HG02678 (cell line): Measurements from ENCODE around the gene TEX22.

Experiments used
- ATAC-seq: cut with Tn5 transposase; IDR thresholded peaks from one replicate; pipeline ENCODE4 v1.9.1; 2021; ENCODE audit warnings: mild to moderate bottlenecking, moderate library complexity; ENCODE audit not compliant: unreplicated experiment

TEX22 gene

DNA sequence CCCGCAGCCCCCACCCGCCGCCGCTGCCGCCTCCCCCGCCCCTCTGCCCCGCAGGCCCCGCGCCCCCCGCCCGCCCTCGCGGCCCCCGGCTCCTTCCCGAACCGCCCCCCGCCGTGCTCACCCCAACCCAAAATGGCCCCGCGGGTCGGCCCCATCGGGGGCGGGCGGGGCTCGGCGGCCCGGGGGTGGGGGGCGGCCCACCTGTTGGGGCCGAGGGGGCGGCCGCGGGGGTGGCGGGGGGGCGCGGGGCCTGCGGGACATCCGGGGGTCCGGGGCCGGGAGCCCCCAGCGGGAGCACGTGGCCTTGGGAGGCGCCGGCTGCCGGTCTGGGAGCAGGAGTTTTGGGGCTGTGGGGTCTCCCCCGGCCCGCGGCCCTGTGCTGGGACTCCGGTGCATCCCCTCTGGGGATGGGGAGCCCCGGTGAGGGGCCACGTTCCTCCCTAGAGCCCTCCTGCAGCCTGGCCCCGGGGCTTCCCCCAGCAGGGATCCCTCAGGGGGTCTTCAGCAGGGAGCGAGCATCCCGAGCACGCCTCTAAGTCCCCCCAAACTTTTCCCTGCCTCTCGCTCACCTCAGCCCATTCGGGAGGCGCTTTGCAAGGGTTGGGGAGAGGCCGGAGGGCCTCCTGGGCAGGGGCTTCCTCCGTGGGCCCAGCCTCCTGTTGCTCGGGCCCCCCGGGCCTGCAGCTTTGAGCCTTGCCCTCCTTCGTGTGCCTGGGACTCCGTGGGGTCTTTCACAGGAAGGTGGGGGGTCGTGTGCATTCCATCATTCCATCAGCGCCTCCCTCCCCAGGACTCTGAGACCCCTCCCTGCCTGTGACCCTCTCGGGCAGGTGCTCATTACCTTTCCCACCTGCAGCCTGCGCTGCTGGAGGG lies 22.0 kb downstream of the TEX22 start:
- no peak for ATAC-seq

DNA sequence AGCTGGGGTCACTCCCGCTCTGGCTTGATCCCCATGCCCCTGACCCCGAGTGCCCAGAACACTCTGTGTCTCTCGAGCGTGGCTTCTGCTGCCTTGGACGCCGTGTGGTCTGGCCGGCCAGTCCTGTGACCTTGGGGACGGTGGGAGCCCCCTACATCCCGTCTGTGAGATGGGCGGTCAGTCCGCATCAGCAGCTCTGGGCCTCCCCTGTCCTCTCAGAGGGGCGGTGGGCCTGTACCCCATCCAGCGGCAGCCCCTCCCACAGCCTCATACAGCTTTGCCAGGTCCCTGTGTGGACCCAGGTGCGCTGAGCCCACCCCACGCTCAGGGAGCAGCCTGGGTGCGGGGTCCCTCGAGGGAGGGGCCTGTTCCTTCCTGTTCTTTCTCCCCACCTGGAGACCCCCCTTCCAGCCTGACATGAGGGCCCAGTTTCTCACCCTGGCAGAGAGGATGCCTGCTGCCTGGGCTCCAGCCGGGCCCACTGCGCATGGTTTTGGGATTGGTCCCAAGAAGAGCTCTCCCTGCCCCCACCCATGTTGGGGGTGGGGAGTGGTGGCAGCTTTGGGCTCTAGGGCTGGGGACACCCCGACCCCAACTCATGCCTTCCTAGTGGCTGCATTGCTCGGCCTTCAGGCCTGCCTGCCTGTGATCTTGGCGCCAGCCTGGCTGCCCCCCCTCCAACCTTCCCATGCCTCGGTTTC lies 22.8 kb downstream of the TEX22 start:
- no peak for ATAC-seq

DNA sequence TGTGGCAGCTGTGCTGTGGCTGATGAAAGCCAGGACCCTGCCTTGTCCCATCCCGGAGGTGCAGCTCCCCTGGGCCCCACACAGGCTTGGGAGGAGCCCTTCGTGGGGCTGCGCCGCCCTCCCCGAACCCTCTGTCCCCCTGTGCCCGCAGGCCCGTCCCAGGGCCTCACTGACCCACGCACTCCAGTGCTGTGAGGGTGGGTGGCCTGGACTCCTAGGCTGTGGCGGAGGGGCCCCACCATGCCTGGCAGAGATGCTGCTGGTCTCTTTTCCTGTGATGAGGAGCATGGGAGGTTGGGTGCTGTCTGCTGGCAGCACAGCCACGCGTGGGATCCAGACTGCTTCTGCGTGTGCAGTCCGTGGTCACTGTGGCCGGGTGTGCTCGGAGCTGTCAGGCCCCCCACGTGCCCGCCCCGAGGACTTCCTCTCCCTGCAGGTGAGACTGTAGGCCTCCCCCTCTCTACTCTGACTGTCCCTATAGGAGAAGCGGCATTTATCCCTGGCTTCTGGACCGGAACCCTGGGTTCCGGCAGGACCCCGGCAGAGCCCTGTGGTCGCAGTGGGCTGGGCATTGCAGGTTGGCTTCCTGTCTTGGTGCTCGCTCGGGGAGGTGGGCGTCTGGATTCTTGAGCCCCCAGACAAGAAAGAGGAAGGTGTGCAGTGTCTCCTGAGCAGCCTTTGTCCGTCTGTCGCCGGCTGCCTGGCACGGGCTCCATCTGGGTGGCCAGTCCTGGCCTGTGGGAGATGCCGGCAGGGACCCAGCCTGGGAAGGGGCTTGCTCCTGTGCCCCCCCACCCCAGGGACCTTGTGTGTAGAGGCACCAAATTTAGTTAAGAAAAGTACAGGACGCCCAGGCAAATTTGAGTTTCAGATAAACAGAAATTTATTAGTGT lies 23.6 kb downstream of the TEX22 start:
- ATAC-seq: no peak

DNA sequence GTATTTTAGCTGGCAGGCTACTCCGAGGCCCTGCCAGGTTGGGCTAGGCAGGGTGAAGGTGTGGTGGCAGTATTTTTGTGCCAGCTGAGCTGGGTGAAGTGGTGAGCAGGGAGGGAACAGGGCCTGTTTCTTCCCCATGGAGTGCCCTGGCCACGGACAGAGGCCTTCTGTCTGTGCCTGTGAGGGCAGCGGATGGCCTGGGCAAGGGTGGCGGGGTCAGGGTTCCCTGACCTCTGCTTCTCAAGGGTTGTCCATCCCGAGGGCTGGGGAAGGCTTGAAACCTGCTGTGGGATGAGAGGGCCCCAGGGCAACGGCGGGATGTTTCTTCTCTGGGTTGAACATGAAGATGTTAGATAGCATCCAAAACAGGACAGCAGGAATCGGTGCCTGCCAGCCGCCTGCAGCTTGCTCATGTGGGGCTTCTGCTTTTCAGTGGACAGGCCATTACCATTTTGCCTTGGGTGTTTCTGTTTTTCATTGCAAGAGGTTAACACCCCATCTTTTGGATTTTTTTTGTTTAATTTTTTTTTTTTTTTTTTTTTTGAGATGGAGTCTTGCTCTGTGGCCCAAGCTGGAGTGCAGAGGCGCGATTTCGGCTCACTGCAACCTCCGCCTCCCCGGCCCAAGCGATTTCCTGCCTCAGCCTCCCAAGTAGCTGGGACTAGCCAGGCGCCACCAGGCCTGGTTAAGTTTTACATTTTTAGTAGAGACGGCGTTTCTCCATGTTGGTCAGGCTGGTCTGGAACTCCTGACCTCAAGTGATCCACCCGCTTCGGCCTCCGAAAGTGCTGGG lies 24.6 kb downstream of the TEX22 start:
- ATAC-seq: no peak

DNA sequence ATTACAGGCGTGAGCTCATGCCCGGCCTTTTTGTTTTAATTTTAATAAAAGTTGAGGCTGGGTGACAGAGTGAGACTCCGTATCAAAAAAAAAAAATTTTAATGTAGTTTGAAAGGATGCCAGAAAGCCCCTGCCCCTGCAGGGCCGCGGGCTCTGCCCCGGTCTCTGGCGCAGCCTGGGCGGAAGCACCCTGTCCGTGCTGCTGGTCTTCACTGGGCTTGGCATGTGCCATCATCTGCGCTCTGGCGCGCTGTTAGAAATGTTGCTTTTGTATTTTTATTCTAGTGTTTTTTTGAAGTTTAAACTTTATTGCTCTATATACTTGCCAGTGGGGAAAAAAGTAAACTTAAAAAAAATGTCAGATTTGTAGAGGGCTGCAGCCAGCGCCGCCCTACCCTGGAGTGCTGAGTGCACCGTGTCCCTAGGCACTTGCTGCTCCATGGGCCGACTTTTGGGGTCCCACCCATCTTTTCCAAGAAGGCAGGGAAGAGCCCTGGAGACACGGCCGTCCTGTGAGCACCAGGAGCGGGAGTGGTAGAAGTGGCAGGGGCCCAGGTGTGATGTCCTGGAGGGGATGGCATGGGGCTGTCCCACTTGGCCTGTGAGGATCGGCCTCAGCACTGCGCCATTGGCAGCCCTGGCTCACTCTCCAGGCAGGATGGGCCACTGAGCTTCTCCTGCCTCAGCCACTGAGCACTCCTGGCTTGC lies 25.3 kb downstream of the TEX22 start:
- no peak for ATAC-seq

DNA sequence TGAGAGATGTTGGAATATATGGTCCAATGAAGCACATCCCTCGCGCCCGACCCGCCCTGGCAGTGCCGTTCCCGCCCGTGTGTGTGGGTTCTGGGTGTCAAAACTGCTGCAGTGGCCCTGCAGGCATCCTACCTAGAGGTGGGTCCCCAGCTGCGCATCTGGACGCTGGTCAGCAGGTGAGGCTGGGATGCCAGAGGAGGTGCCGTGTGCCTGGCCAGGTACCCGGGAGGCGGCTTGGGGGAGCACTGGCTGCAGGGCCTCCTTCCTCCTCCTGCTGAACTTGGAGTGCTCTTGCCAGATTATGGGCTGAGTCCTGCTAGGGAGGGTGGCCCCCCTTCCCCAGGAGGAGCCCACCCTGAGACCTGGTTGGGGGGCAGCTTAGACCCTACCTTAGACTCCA lies 26.5 kb downstream of the TEX22 start:
- ATAC-seq: no peak

DNA sequence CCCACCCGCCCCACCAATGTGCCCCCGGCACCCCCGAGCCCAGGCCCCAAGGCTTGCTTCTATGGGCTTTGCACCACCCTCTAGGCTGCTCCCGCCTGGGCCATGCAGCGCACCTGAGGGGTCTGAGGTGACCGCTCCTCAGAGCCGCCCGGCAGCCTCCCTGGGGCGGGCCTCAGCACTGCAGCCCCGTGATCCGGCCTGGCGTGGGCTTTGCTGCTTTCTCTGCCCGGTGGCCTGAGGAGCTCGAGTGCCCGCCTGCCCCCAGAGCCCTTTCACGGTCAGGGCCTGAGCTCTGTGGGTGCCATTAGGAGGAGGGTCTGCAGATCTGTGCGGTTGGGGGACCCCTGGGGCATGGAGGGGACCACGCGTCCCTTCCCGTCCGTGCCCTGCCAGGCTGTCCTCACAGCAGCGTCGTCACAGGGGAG lies 27.5 kb downstream of the TEX22 start:
- no peak for ATAC-seq

DNA sequence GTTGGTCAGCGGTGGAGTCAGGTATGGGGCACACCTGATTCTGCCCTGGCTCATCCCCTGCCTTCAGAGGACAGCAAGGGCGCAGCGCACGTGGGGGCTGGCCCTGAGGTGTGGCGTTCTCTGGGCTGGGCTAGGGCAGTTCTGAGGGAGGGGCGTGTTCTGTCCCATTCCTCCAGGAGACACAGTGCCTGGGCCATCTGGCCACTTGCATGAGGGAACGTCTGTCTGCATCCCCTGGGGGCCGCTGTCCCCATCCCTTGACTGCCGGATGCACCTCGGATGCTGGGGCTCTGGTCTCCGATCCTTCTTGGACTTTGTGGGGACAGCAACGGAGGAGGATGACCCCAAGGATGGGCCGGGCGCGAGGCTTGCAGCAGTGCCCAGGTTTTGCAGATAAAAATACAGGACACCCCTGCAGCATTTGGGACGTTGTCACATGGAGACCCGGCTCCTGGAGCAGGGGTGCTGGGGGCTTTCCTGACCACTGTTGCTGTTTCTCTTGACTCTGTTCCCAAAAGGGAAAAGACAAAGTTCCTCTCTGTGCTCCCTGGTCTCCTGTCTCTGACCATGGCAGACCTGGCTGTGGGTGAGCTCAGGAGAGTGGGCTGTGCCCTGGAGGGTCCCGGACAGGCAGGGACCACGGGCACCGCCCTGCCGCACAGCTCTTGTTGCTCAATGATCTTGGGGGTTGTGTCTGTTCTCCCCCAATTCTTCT lies 28.2 kb downstream of the TEX22 start:
- no peak for ATAC-seq

DNA sequence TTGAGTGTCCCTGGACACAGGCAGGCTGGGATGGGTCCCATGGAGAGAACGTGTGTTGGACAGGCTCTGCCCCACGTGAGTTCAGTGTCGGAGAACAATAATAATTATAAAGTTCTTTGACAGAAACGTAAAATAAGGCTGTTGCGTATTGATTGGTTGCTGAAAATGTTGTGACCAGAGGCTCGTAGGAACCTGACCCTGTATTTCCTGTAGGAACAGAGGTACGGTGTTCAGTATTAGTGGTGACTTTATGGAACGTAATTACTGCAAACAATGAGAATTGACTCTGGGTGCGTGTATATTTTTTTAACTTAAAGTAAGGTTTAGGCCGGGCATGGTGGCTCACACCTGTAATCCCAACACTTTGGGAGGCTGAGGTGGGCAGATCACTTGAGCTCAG lies 29.1 kb downstream of the TEX22 start:
- no peak for ATAC-seq

DNA sequence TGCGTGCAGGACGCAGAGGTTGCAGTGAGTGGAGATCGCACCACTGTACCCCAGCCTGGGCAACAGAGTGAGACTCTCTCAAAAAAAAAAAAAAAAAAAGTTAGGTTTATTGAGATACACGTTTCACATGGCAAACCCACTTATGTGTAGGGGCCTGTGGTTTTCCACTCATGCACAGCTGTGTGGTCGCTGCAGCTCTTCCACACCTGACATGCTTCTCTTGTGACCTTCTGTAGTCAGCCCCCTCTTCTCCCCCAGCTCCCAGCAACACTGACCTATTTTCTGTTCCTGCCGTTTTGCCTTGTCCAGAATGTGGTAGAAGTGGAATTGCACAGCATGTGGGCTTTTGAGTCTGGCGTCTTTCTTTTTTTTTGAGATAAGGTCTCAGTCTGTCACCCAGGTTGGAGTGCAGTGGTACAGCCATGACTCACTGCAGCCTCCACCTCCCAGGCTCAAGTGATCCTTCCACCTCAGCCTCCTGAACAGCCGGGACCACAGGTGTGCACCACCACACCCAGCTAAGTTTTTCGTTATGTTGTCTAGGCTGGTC lies 29.7 kb downstream of the TEX22 start:
- ATAC-seq: no peak

DNA sequence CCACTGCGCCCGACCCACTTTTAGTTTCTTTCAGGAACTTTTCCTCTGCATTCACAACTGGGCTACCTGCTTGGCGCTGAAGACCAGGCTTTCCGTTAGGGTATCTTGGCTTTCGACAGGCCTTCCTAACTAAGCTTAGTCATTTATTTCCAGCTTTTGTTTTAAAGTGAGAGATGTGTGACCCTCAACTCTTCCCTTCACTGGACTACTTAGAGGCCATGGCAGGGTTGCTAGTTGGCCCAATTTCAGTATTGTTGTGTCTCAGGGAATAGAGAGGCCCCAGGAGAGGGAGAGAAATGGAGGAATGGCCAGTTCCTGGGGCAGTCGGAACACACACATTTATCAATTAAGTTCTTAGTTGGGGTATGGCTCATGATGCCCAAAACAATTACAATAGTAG lies 31.7 kb downstream of the TEX22 start:
- no peak for ATAC-seq

DNA sequence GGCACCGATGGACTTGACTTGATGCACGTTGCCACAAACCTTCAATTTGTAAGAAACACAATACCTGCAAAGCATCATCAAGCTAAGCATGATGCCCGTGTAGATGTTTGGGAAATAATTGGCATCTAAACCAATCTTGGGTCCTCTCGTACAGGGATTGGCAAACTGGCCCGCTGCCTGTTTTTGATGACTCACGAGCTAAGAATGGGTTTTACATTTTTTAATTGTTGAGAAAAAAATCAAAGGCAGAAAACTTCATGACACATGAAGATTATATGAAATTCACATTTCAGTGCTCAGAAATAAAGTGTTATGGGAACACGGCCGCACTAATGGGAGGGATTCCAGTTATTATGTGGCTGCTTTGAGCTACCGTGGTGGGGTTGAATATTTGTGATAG lies 32.2 kb downstream of the TEX22 start:
- ATAC-seq: no peak

DNA sequence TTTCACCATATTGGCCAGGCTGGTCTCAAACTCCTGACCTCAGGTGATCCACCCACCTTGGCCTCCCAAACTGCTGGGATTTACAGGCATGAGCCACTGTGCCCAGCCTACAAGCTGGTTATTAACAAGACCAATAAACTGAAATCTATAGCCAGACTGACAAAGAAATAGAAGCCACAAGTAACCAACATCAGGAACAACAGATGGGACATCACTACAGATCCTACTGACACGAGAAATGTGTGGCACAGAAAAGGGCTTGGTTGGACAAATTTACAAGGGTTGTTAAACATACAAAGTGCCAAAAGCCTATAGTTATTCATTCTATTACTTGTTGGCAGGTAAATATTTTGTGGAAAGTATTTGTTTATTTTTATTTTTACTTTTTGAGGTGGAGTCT lies 32.9 kb downstream of the TEX22 start:
- ATAC-seq: no peak

DNA sequence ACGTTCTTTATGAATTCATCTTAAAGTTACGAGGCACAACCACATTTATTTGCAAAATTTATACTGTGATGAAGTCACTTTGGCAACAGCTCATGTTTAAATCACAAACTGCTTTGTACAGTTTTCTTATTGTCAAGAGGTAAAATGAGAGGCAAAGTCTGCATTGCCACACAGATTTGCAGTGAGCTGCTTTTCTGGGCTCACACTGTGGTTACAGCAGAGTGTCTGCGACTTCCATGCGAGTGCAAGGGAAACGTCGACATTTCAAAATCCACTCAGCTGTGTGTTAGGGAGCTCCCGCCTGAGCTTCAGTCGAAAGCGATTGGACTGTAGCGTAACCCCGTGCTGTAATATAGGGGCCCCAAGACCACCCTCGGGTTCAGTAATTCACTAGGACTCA lies 34.3 kb downstream of the TEX22 start:
- no peak for ATAC-seq

DNA sequence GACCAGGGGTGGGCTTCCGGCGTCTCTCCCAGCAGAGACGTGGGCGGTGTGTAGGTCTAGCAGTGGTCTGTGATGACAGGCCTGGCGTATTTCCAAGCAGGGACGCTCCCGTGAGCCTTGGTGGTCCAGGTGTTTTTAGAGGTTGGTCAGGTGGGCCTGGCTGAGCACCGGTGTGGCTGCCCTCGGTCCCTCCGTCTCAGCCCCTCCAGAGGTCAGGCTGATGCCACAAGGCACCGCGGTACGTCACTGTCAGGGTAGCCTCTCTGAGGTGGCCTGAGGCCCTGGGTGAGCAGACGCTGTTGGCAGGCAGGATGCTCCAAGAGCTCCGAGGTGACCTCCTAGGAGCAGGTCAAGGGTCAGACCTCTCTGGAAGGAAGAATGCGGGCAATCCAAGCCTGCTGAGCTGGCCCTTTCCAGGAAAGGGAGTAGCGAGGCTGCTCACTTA lies 34.8 kb downstream of the TEX22 start:
- no peak for ATAC-seq

DNA sequence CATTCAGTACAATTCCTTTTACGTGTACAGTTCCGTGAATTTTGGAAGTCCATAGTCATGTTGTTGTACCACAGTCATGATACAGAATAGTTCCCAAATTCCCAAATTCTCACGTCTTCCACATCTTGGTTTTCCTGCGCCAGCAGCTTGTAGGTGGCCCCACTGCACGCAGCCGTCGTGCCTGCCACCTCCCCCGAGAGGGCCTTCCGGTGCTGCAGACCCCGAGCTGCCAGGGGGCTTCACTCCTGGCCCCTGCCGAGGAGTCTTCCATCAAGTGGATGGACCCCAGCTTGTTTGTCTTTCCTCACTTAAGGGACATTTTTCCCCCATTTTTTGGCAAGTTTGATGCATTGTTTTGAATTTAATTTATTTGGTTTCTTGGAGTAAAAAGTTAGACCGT lies 38.1 kb downstream of the TEX22 start:
- no peak for ATAC-seq

DNA sequence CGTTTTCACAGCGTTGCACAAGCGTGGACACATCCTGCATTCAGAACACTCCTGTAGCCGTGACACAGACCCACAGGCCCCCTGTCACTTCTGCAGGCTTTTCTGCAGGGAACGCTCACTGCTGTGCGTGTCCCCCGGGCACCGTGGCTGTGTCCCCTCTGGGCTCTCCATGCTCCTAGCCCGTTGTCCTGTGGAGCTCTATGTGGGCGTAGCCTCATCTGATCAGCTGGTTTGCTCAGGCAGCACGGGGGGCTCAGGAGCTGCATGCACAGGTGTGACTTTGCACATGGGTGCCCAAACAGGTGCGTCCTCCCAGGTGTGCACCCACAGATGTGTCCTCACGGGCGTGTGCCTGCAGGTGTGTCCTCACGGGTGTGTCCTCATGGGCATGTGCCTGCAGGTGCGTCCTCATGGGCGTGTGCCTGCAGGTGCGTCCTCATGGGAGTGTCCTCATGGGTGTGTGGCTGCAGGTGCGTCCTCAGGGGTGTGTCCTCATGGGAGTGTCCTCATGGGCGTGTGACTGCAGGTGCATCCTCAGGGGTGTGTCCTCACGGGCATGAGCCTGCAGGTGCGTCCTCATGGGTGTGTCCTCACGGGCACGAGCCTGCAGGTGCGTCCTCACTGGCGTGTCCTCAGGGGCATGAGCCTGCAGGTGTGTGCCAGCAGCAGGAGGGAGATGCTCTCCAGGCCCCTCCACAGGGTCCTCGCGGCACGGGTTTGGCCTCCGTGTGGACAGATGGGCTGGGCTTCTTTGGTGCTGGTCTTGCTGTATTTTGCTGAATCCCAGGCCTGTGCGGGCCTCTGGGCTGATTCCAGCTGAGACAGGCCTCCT lies 38.8 kb downstream of the TEX22 start:
- no peak for ATAC-seq
